ENCODE data around the gene CHST14.

CHST14 gene

DNA sequence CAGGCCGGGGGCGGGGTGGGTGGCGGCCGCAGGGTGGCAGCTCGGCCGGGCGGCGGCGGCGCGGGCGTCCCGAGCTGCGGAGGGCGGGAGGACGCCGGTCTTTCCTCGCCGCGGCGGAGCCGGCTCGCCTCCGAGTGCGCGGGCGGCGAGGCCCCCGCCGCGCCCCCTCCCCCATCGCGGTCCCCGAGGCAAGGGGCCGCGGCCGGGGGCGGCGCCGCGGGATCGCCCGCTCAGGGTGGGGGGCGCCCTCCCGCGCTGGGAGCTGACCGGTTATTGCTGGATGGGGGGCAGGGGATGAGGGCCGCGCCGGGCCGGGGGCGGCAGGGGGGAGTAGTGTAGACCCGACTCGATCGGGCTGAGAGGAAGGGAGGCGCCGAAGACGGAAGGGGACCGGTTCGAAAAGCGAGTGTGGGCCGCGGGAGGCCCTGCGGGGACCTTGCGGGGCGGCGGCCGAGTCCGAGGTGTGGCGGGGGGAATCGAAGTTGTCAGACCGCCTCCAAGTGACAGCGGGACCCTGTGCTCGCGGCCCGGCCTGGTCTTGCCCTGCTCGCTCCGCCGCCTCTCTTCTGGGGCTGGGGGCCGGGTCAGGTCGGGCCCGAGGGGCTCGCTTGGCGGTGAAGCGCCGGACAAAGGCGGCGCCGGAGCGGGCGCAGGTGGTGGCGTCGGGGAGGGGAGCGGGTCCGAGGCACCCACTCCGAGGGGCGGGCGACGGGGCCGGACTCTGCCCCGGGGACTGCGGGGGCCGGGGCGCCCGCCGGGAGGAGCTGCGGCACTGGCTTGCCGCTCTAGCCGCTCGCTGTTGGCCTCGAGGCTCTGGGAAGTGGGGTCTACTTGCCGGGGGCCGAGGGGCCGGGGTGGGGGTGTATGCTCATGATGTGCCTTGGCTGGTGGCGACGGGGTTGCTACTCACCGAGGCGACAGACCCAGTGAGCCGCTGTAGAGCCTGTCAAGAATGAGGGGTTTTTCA lies 28.9 kb upstream of the CHST14 start:
- no peak for DNase-seq

DNA sequence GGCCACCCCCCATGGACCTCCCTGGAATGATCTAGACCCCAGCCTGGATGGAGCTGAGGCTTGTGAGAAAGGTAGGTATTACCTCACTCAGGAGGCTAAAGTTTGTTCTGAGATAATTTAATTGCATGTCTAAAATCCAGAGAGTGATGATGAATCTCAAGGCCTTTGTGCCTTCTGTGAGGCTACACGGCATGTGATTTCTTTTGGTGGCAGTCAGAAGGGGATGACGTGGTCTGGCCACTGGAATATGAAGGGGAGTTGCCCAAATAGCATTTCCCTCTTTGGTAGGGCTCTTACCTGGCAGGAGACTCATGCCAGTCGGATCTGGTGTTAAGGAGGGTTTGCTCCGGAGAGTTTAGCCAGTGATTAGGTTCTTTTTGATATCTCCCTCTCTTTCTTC lies 27.5 kb upstream of the CHST14 start:
- DNase-seq, result no peak

DNA sequence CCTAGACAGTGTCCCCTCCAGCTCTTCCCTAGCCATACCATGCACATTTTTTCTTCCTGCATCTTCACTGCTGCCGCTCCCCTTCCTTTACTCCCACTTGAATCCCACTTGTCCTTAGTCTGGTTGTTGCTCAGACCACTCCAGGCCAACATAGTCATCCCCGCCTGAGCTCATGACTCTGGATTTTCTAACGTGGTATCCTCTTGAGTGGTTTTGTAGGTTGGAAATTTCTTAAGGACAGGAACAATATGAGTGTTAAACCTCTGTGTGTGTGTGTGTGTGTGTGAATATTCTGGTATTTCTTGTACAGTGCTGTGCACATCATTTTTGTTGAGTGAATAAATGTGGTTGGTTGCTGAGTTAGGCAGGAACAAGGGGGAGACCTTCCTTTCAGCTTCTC lies 26.9 kb upstream of the CHST14 start:
- no peak for DNase-seq

DNA sequence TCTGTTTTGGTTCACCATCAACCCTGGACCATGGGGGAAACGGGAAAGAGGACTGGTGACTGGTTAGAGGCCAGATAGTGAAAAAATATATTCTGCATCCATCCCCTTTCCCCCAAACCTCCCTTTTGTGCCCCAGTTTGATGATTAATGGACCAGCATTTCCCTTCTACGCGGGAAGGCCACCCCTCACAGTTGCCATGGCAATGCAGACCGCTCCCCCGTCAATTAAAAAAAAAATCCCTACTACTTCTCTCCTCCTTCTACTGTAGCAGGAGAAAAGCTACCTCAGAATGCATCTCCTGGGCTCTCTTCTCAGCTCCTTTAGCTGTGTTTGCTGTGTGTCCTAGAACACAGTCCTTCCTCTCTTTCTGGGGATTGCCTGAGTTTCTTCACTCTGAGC lies 26.0 kb upstream of the CHST14 start:
- DNase-seq, result no peak

DNA sequence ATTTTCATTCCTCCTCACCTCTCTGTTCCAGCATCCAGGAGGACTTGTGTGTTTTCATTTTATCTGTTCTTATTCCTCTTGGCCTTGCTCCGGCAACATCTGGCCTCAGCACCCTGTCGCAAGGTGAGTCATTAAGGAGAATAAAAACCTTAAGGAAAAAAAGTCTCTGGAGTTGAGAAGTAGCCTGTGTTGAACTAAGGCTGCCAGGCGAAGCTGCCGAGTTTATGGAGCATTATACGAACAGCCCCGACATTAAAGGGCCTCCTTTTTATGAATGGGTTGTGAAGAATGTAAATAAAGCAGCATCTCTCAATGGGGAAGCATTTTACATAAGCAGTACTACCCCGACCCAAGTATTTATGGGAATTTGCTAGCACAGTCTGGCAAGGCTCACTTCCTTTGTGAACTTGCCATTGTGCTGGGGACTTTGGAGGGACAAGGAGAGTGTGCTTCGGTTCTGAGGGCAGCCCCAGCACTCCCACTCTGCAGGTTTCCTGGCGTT lies 25.3 kb upstream of the CHST14 start:
- DNase-seq, result no peak

DNA sequence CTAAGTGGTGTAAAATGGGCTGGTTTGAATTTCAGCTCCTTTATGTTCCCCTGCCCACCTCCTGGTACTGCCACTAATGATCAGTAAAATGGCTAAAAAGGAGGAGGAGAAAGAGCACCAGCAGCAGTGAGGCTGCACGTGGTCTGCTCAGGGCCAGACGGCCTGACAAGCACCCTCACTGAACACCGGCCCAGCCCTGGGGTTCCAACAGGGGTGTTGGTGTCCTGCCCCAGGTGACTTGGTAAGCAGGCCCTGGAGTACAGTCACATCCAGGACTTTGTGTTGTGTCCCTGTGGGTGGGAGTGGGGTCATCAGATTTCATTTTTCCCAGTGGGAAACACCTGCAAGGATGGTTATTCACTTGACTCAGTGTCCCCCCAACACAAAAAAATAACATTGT lies 24.6 kb upstream of the CHST14 start:
- DNase-seq, result no peak

DNA sequence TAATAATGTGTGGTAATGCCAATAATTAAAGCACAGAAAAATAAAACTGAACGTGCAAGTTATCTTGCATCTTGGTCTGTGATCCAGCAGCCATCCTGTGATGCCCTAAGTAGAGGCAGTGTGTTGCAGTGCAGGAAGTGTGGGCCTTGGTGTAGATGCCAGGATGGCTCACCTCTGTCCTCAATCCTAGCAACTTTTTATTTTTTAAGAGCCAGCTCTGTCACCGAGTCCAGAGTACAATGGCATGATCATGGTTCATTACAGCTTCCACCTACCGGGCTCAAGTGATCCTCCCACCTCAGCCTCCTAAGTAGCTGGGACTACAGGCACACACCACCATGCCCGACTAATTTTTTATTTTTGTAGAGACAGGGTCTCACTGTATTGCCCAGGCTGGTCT lies 22.4 kb upstream of the CHST14 start:
- no peak for DNase-seq

DNA sequence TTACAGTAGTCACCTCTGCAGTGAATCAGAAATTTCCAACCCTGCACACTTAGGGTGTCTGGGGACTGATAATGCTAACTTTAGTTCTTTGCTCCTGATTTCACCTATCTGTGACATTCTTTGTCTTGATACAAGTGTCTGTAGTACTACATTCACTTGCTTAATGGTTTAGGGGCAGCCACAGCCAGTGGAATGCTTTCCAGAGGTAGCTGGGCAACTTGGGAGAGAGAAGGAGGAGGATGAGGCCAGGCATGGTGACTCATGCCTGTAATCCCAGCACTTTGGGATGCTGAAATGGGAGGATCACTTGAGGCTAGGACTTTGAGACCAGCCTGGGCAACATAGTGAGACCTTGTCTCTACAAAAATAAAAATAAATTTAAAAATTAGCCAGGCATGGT lies 21.5 kb upstream of the CHST14 start:
- DNase-seq, result no peak

DNA sequence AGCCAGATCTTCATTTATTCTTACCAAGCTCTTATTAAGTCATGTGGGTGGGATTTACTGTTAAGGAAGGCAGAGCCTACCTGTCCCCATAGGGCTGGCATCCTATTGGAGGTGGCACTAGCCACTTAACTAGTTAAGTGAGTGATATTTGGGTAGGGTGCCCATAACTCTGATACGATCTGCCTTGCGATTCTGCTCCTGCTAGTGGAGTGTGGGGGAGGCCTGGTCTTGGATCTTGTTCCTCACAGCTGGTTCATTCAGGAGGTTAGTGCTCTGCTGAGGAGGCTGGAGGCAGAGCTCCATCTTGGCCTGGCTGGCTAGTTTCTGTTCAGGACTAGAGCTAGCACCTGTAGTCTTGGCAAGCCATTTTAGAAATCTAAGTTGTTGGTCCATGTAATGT lies 20.7 kb upstream of the CHST14 start:
- no peak for DNase-seq

DNA sequence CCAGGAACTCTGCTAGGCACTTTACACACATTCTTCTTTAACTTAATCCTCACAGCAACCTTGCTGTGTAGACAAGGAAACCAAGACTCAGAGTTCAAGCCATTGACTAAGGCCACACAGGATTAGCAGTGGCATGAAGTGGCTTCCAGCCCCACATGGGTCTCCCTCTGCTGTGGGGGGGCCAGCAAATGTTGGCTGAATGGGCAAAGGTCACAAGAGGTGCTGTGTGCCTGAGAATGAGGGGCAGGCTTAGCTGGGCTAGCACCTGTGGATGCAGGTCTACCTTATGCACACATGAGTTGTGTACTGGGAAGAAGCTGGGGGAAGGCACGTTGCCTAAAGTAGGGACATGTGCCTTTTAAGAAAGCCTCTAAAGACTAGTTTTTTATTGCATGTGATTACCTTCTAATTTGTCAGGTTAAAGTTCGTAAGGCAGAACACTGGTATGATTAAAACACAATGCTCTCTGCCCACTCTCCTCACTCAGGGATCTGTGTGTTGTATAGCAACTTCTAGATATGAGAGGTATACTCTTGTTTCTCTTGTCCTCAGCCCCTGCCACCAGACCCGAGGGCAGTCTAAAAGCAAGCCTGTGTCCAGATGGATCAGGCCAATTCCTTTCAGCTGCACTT lies 19.1 kb upstream of the CHST14 start:
- DNase-seq, result no peak

DNA sequence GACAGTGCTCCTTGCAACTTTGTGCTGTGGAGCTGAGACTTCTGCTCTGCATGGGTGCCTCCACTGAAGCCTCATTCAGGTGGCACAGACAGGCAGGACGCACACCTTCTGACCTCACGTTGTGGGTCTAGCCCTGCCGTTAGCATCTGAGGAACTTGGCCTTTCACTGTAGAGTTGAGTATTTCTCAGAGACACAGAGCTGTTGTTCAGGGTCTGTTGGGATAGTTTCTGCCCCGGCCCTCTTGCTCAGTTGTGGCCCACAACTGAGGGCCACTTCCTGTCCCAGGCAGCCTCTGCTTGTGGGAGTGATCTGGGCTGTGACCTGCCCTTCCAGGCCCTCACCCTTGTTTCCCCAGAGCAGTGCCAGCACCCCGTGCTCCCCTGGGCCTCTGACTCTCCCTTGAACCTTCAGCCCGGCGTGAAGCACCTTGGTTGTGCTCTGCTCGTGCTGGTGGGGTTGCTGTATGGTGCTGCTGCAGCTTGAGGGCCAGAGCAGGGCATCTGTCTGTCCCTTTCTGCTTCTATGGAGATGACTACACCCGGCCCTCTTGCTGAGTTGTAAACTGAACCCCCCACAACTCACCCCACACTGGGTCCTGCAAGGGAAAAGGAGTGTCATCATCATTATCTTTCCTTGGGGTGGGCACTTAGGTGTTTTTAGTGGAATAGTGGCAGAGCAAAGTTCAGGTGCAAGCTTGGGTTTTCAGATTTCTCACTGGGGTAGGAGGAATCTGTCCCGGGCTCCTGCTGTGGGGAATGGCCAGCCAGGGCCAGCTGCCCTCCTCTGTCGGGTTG lies 18.3 kb upstream of the CHST14 start:
- DNase-seq, result no peak

DNA sequence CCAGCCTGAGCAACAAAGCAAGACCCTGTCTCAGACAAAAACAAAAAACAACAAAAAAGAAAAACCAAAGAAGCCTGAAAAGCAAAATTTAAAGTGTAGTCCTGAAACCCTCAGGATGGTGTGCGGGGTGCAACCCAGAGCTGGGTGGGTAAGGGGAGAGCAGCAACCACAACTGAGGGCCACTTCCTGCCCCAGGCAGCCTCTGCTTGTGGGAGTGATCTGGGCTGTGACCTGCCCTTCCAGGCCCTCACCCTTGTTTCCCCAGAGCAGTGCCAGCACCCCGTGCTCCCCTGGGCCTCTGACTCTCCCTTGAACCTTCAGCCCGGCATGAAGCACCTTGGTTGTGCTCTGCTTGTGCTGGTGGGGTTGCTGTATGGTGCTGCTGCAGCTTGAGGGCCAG lies 16.8 kb upstream of the CHST14 start:
- peak; percentile 35 for DNase-seq

DNA sequence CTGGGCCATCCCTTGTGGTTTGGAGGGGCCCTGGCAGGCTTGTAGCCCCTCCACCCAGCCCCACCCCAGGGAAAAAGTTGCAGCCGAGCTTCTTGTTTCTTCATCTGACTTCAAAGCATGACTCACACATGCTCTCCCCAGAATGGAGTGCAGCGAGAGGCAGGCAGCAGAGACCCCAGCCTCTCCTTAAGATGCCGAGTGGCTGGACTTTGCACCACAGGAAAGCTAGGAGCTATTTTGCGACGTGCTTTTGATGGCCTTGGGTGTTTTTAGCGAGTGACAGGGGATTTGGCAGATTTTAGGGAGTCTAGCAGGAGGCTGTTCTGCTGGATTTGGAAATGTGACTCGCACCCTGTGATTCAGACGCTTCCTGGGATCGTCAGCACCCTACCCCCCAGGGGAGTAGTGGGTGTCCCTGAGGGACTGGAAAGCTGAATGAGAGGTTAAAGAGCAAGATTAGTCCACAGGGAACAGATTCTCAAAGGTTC lies 15.8 kb upstream of the CHST14 start:
- no peak for DNase-seq

DNA sequence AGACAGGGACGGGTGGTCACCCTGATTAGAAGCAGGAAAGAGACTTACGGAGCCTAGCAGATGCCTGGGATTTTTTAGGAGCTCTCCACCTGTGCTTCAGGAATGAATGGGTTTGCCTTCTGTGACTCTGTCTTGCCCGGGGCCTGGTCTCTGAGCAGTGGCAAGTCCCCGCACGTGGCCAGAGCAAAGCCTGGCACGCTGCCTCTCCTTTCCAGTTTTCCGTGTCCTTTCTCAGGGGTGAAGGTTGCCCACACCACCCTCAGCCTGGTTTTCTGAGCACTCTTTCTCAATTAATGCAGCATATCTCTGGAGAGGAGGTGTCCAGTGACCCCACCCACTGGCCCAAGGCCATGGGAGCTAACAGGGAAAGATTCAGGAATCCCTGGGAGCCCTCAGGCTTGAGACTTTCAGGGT lies 14.5 kb upstream of the CHST14 start:
- no peak for DNase-seq

DNA sequence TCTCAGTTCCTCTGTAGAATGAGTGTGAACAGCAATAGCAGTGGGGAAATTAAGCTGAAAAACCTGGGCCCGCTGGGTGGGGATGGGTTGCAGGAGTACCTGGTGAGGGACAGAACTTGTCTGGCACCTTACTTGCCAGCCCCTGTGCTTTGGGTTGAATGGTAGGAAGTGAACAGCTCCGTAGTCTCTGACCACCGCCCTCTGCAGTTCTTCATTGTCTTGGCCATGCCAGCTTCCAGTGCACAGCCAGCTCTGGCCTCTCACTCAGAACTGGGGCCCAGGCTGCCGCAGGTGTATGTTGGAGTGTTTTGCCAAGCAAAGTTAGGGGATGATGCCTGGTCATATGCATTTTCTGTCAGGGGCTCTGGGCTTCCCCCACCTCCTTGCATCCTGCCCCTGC lies 14.0 kb upstream of the CHST14 start:
- no peak for DNase-seq

DNA sequence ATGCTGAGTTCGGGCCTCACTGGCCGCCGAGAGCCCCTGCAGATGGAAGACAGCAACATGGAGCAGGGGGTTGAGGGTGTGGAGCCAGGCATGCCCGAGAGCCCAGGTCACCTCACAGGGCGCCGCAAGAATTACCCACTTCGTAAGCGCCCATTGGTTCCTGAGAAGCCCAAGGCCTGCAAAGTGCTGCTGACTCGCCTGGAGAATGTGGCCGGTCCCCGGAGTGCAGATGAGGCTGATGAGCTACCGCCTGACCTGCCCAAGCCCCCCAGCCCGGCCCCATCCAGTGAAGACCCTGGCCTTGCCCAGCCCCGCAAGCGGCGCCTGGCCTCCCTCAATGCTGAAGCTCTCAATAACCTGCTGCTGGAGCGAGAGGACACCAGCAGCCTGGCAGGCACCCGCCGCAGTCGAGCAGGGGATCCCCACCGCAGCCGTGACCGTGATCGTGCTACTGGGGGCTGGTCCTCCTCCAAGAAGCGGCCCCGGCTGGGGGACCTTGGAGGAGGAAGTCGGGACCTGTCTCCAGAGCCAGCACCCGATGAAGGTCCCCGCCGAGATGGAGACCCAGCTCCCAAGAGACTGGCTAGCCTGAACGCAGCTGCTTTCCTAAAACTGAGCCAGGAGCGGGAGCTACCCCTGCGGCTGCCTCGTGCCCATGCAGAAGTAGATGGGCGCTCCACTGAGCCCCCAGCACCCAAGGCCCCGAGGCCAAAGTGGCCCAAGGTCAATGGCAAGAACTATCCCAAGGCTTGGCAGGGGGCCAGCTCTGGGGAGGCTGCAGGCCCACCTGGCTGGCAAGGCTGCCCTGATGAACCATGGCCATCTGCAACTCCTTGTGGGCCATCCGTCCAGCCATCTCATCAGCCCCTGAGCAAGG lies 12.1 kb upstream of the CHST14 start:
- DNase-seq, result no peak

DNA sequence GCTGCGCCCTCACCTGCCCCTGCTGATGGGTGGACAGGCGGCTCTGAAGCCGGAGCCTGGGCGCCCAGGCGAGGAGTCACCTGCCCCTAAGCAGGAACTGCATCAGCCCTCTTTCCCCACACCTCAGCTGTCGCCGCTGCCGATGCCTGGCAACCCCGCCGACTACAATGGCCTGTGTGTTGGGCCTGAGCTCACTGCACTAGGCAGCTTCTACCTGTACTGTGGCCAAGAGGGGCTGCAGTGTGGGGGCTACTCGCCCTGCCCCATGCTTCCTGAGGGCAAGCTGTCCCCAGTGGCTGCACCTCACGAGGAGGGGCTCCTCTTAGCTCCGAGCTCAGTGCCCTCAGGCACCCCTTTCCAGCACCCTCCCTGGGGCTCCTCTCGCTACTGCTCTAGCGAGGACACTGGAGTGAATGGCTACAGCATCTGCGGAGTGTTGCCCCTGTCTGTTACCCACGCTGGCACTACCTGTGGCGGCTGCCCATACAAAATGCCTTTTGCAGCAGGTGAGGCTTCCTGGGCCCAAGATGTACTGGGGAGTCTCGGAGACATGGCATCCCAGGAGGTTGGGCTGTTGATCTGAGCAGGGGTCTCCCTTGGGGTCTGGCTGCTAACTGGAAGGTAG lies 11.3 kb upstream of the CHST14 start:
- no peak for DNase-seq

DNA sequence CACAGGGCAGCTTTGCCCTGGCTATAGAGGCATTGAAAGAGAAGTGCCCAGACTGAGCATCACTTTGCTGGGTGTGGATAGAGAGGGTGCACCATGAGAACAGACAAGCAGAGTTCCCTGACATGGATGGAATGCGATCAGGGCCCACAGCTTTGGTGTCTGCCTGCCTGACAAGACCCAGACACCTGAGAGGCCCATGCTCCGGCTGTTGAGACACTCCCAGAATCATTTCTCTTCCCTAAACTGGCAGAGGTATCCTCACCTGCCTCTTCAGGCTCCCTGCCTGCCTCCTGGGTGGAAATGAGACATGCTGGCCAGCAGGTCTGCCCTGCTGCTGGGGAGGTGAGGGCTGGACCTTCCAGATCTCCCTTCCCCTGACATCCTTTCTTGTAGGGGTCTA lies 10.4 kb upstream of the CHST14 start:
- DNase-seq, result no peak

DNA sequence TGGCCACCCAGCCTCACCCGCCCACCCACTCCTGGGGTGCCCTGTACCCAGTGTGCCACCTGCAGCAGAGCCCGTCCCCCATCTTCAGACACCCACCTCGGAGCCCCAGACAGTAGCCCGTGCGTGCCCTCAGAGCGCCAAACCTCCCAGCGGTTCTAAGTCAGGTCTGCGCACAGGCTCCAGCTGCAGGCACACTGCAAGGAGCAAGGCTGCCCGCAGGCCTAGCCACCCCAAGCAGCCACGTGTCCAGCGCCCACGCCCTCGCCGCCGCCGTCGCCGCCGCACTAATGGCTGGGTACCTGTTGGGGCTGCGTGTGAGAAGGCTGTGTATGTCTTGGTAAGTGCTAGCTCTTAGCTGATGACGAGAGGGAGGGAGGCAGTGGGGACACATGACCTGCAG lies 8.8 kb upstream of the CHST14 start:
- no peak for DNase-seq

DNA sequence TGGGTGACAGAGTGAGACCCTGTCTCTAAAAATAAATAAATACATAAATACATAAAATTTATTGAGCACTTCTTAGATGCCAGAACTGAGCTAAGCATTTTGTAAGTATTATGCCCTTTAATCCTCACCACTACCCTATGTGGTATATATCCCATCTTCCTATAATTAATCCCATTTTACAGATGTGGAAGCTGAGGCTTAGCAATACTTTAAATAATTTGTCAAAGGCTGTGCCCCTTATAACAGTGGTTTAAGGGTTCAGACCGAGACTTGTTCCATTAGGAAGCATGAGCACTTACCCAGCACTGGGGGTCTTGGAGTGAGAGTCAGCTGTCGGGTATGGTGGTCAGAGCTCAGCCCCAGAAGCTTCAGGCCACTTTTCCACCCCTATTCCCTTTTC lies 7.5 kb upstream of the CHST14 start:
- no peak for DNase-seq

DNA sequence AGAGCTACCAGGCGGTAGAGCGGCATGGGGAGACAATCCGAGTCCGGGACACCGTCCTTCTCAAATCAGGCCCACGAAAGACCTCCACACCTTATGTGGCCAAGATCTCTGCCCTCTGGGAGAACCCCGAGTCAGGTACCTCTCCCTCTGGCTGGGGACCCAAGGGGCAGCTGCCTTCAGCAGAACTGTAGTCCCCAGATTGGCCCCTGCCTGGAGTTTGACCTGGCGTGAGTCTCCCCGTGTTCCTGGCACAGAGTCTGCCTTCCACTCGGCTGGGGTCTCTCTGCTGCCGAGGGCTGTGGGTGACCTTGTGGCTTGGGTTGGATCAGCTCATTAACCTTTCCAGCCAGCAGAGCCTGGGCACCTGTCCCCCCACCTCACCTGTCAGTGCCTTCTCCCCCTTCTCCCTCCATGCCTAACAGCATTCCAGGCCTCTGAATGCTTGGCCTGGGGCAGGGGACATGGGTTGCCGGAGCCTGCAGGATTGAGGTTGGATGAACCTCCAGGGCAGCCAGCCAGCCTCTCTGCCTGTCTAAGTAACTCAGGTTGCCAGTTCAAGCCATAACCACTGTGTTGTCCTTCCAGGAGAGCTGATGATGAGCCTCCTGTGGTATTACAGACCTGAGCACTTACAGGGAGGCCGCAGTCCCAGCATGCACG lies 6.8 kb upstream of the CHST14 start:
- no peak for DNase-seq
